Stimulated activated CD4-positive, alpha-beta T cell treated with anti-CD3 and anti-CD28 coated beads, Interleukin-4, amount 100 ng/mL, for 4 hours (primary cell): Measurements from ENCODE around the gene DNAH10.
A peak's percentile ranks its signal among the peaks of the same experiment; 100 is the strongest.

ENCODE experiments used
- DNase-seq, 2 experiments: peaks; one replicate each; pipeline ENCODE4 v3.0.0-alpha.2; 2020

DNAH10 gene

GRCh38 chr12:123950476-123951349, 188.6 kb downstream of the DNAH10 start:
- DNase-seq: no peak

- no peak for DNase-seq
Measured at GRCh38 chr12:123951467-123951866, 189.4 kb downstream of the DNAH10 start.

- no peak for DNase-seq
Measured at GRCh38 chr12:123952037-123952436, 189.9 kb downstream of the DNAH10 start.

- DNase-seq: no peak
Measured at GRCh38 chr12:123954647-123955350, 192.7 kb downstream of the DNAH10 start.

DNA sequence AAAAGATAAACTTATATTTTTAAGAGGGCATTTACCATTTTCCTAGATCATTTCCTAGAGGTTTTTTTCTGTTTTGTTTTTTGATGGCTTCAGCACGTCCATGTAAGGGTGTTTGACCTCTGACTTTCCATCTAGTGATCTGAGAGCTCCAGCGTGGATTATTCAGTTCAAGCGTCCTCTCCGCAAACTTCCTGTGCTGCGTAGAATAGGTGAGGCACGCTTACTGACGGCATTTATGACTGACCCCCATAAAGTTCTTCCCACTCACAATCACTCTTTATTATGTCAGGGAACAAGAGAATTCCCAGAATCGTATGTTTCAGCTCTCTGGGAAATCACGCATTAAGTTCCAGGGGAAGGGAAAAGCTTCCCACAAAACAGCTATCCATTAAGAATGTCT, 194.1 kb downstream of the DNAH10 start:
- no peak for DNase-seq

DNA sequence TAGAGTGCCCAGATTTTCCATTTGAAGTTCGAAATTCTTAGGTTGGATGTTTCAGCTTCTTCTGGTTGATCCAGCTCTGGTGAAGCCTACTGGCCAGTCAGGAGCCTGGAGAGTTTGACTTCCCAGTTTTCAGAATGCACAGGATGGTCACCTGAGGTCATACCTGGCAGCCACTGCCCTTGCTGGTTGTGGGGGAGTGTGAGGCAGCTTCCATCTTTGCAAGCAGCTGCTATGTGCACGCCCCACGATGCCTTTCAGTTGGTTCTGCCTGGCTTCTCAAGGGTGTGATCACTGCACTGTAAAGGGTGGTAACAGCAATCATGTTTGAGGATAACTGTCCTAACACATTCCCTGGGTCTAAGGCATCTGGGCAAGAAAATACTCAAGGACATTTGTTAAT, 195.1 kb downstream of the DNAH10 start:
- no peak for DNase-seq

DNA sequence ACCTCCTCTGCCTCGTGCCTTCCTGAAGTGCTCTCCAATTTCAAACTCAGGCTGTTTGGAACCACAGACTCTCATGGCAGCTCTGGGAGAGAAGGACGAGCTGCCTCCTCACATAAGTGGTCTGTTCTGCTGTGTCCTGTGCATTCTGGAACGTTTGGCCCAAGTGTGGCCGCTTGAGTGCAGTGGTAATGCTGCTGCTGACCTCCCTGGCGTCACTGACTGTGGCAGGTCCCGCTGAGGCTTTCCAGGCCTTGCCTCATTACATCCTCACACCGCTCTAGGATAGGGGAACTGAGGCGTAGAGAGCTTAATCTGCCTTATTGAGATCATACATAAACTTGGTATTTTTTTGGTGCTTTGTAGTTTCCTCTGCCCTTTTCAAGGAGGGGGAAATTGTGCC, 196.4 kb downstream of the DNAH10 start:
- DNase-seq: no peak

DNA sequence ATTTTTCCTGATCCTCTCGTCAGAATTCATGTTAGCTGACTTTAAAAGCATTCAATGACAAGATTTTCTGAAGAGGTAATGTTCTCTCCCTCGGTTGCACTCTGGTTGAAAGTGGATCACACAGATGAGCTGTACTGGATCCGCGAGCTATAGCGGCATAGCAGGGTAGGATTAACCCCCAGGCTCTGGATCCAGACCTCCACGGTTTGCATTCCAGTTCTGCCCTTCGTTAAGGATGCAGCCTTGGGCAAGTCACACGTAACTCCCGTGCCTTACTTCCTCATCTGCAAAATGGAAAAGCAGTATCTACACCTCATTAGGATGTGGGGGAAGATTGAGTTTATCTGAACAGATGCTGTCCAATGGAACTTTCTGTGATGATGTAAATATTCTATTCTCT, 196.8 kb downstream of the DNAH10 start:
- DNase-seq: no peak

GRCh38 chr12:123960029-123960735, 198.1 kb downstream of the DNAH10 start:
- no peak for DNase-seq

DNA sequence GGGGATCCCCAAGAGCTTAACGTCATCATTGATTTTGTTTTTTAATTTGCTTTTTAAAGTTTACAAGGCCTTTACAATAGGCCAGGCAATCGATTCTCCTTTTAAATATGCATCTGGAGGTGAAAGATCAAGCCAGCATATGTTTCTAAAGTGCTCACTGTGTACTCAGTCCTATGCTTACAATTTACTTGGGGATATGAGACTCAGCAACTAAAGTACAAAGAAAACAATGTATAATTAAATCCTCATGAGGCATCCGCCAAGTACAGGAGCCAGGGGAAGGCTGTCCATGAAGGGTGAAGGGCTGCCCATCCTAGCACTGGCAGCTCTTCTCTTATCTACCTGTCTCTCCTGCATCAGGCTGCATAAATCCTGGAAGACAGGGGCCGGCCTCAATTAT, 198.8 kb downstream of the DNAH10 start:
- DNase-seq: no peak

DNA sequence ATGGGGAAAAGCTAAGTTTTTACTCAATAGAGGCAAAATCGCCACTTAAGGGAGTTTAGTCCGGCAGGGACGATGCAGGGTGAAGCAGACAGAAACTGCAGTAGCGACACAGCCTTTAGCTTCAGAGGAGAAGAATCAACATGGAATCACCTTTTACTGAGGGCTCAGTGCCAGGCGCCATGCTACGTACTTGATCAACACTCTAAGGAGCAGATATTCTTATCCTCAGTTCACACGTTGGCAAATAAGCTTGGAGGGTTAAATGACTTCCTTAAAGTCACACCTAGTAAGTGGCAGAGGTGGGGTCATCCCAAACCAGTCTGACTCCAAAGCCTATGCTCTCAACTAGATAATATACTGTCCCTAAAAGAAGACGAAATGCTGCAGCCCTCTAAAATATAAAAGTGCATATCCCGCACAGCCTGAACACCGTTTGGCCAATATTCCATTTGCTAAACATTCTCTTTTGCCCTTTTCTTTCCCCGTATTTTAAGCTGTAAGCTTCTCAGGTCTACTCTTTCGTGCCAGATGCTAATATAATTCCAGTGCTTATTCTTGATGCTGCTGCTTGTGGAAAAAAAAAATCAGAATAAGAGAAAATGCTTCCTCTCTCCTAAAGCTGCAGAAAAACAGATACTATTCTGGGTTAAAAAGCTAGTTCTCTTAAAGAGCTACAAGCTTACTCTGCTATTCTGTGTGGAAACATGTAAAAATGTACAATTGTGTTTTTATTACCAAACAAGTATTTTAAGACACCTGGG, 199.7 kb downstream of the DNAH10 start:
- no peak for DNase-seq

DNA sequence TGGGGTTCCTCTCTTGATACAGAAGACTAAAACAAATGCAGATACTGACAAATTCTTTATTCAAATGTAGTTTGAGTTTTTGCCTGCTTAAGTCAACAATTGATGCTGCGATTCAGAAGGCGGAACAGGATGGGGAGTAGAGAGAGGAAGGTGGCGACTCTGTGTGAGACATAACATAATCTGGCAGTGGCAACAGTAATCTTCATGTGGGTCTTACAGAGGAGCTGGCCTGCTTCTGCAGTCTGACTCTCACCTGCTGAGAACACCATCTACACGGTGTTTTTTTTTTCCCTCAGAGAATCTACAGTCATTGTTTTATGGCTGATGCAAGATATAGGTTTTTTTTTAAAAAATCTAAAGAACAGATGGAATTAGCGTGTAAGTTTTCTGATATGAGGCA, 200.4 kb downstream of the DNAH10 start:
- no peak for DNase-seq

- no peak for DNase-seq
Measured at GRCh38 chr12:123963821-123964220, 201.7 kb downstream of the DNAH10 start.

DNA sequence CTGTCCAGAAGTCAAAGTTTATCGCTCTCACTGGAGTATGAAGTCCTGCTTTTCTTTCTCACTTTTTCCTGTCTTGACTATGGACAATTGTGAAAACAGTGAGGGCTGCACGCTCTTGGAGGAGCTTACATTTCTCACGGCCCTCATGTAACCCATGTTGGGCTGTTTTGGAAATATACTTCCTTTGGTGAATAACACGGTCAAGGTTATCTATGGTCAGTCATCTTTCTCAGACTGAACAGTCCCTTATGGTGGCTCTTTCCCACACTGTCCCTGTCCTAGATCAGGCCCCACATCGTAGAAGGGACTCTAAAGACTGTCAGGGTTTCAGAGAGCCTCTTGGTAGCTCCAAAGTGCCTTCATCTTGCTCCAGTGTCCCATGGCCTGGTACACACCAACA, 203.3 kb downstream of the DNAH10 start:
- no peak for DNase-seq

DNA sequence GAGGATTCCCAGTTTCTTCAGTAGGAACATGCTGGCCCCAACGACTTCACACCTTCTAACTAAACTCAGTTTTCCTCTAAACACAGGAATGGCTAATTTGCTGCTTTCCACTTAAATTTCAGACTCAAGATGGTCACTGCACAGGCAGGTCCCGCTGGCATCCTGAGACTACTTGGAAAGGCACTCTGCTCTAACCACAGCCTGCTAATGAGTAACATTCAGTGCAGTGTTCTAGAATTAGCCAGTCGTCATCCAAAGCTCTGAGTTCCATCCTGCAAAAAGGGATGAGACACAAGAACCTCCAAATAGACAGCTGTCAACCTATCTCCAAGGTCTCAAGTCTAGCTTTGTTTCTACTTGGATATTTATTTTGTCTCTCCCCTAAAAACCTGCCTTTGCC, 204.5 kb downstream of the DNAH10 start:
- no peak for DNase-seq

DNA sequence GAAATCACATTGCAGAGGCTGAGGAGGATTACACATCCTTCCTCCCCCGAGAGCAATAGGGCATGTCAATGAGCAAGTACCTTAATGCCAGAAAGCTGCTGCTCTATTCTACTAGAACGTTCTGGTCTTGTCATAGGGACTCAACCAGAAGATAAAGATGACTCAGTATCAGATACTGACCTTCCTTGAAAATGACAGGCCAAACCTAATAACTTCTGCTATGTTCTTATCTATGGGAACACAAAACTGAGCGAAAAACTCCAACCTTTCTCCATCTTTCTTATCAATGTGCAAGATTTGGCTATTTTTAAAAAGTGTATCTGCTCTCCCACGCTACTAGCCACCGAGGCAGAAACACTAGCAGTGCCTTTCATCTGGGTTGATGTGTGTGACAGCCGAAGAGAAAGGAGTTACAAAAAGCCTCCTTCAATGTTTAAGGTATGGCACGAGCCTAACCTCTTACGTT, 205.1 kb downstream of the DNAH10 start:
- DNase-seq: no peak

- no peak for DNase-seq
Measured at GRCh38 chr12:123971449-123971769, 209.3 kb downstream of the DNAH10 start.

DNA sequence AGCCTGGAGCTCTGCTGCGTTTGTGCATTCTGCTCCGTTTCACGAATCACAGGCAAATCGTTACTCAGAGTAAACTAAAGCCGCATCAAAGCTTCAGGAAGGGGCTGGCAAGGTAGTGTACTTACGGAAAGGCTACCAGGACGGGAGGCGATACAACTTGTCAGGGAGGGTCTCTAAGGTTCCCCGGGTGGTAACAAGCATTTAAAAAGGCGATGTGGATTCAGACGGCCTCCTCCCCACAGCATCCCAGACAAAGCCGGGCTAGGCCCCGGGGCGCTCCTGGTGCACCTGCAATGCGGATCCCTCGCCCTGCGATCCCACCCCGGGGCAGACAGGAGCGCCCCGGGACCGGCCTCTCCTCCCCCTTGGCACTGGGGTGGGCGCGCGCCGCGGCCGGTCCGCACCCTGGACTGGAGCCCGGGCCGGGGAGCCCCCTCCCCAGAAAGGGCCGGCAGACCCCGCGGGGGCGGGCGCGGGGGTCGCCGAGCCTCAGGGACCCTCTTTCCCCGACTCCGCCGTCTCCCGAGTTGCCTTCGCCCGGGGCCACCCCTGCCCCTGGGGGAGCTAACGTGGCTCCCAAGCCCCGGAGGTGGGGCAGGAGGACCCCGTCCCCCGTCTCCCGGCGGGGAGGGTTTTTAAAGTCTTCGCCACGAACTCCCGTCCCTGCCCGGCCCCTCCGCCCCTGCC, 209.8 kb downstream of the DNAH10 start:
- DNase-seq: peak; percentile 17 to 21

- peak; percentile 94 to 97 for DNase-seq
Measured at GRCh38 chr12:123972457-123973401, 210.6 kb downstream of the DNAH10 start, which contains the start of the genes CCDC92 and ZNF664. Gene CCDC92, minus strand, starts transcription at chr12:123972831. Its CDS starts 28,526 bp downstream, at chr12:123944305. Gene ZNF664, plus strand, starts transcription at chr12:123973215. Its CDS starts 38,930 bp downstream, at chr12:124012145.

DNA sequence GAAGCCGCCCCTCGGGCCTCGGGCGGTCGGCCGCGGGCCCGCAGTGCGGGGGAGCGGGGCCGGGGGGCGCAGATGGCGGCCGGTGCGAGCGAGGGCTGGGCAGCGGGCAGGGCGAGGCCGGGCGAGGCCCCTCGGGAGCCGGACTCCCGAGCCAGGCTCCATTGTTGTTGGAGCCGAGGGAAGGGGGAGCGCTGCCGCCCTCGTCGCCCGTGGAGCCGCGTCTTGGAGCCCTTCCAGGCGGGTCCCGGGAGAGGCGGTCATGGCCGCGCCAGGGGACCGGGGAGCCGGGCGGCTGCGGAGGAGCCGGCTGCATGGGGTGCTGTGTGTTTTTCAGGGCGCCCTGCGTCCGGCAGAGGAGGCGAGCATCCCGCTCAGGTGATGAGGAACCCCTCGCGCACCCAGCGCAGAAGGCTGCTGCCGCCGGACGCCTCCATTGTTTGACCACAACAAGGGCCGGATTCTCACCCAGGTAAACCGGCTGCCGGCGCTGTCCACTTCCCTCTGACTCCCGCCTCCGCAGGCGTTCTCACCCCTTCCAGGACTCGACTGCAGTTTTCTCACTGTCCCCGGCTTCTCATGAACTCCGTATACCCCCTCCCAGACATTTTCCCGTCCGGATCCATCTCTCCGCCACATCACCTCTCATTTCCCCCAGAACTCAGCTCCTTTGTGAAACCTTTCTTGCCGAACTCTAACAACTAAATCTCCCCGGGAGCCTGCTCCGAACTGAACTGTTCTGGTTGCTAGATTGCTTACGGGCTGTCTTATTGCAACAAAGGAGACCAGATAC, 211.6 kb downstream of the DNAH10 start:
- DNase-seq: peak in 1 of 2 experiments; percentile 24
